ACC112 (cell line): ENCODE measurements around the gene GOLGA8Q.
"Not testable (repeated sequence)": the region's sequence is repeated elsewhere in the genome, so short reads cannot be mapped to it uniquely, and the experiment has no call there.

Experiments used
- H2AFZ ChIP-seq: fragments of 200-600 bp; sonication (generic); one replicate; pipeline ENCODE4 v1.6.0; 2017; ENCODE audit warnings: antibody characterized with exemption, low read length; ENCODE audit not compliant: unreplicated experiment
- H3K27ac ChIP-seq: fragments of 200-600 bp; sonication (generic); 2 replicates; pipeline ENCODE4 v1.5.1; 2014; ENCODE audit warnings: low read depth, mild to moderate bottlenecking, antibody characterized with exemption, low read length, moderate library complexity
- H3K27me3 ChIP-seq: fragments of 200-600 bp; sonication (generic); 2 replicates; pipeline ENCODE4 v1.6.1; 2014; ENCODE audit warnings: mild to moderate bottlenecking, antibody characterized with exemption, low read length, moderate library complexity, mixed read lengths; ENCODE audit not compliant: insufficient read depth
- H3K36me3 ChIP-seq: fragments of 200-600 bp; sonication (generic); 2 replicates; pipeline ENCODE4 v1.6.1; 2016; ENCODE audit warnings: mild to moderate bottlenecking, antibody characterized with exemption, low read length, moderate library complexity, mixed read lengths; ENCODE audit not compliant: insufficient read depth
- H3K4me1 ChIP-seq: fragments of 200-600 bp; sonication (generic); one replicate; pipeline ENCODE4 v1.6.1; 2016; ENCODE audit warnings: low read length, mixed read lengths; ENCODE audit not compliant: insufficient read depth, unreplicated experiment, control insufficient read depth
- H3K4me3 ChIP-seq: fragments of 200-600 bp; sonication (generic); 2 replicates; pipeline ENCODE4 v1.5.1; 2014; ENCODE audit warnings: mild to moderate bottlenecking, low read depth, low read length
- H3K79me2 ChIP-seq: fragments of 200-600 bp; sonication (generic); one replicate; pipeline ENCODE4 v1.6.0; 2016; ENCODE audit warnings: low read length; ENCODE audit not compliant: control insufficient read depth, unreplicated experiment, insufficient read depth

Gene GOLGA8Q

DNA sequence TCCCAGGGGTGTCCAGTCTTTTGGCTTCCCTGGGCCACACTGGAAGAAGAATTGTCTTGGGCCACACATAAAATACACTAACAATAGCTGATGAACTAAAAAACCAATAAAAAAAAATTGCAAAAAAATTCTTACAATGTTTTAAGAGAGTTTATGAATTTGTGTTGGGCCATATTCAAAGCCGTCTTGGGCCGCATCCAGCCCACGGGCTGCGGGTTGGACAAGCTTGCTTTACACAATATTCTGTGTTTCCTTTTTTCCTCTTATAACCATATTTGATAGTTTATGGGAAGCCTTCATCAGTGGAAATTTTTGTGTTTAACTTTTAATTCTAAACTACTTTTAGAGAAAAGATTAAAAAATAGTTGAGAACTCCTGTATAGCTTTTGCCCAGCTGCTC, 28.9 kb downstream of the GOLGA8Q start:
- H3K4me3 ChIP-seq, H3K27ac ChIP-seq, H2AFZ ChIP-seq, H3K79me2 ChIP-seq, H3K27me3 ChIP-seq, H3K4me1 ChIP-seq, H3K36me3 ChIP-seq: not testable (repeated sequence)

DNA sequence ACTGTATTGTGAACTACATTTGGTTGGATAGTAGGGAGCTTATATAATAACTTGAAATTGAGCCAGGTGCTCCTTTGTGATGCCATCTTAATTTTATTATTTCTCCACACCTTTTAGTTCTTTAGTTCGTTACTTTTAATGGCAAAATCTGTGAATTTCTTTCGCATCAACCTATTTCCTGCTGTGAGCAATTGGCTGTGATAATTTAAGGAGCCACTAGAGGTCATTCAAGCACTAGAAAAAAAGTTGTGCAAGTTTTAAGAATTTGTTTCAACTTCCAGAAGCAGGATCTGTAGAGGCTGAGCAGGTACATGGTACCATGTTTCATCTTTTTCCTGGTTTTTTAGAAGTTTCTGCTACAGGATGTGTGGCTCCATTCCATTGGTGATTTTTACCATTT, 47.1 kb downstream of the GOLGA8Q start:
- not testable (repeated sequence) for H3K4me3 ChIP-seq, H3K27me3 ChIP-seq, H2AFZ ChIP-seq, H3K27ac ChIP-seq, H3K4me1 ChIP-seq, H3K36me3 ChIP-seq, H3K79me2 ChIP-seq

DNA sequence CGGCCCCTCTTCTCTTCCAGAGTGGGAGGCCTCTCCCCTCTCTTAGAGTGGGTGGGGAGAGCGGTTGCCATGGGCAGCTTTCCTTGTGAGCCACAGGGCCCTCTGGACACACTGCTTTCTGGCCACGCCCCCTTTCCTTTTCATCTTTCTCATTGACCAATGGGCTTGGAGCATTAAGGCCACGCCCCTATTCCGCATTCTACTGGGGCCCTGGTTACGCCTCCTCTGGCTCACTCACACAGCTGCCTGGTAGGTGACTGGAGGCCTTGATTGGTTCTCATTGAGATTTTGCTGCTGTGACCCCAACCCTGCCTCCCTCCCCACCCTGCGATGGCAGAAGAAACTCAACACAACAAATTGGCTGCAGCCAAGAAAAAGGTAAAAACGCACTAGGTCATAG, 51.9 kb downstream of the GOLGA8Q start, which contains the start of gene GOLGA8H:
Gene GOLGA8H, plus strand, starts transcription at position 233 of the 400 bp plus-strand sequence. Its CDS starts 98 bp downstream, at position 331.
- H3K4me3 ChIP-seq, H3K36me3 ChIP-seq, H3K4me1 ChIP-seq: not testable (repeated sequence)

More for the DNA sequence above, 51.9 kb downstream of the GOLGA8Q start, which contains the start of gene GOLGA8H:
- not testable (repeated sequence) for H3K27ac ChIP-seq, H3K27me3 ChIP-seq, H2AFZ ChIP-seq, H3K79me2 ChIP-seq
